ENCODE results near the gene PTPN9. TPM values are rescaled to one million over a fixed set of nuclear protein-coding genes. Genes with fewer than 3 reads are reported as not detected.

PTPN9 gene
- total RNA-seq, 4 donors from 2014 or later, result 4.8 to 7.0 (median 6.2) TPM

GRCh38 chr15:75436881-75437280 lies 142.2 kb downstream of the PTPN9 start:
- no peak for DNase-seq

GRCh38 chr15:75431682-75432081 lies 147.4 kb downstream of the PTPN9 start:
- DNase-seq, result no peak
- peaks cover 0 to 24% of the 10 kb centered on the region in 2 donors for H3K36me3 ChIP-seq

More at GRCh38 chr15:75436881-75437280, 142.2 kb downstream of the PTPN9 start:
- no peak overlapping the region for H3K4me3 ChIP-seq
- H3K4me1 ChIP-seq, result peaks cover 4 to 11% of the 10 kb centered on the region in 2 donors
- intact Hi-C loops (cut with DNase I; ENCODE audit: low total_unique reads) (no loop called here), in situ Hi-C loops (cut with MboI; ENCODE audit: low sequenced_read_pairs in 4 of 4) (no loop called here)
- H3K36me3 ChIP-seq, result no peaks in the 10 kb centered on the region
- H3K27me3 ChIP-seq, result no peaks in the 10 kb centered on the region
- no peak for ATAC-seq
- TF ChIP-seq POLR2A (IDR thresholded peaks at IDR 0.05) (no peak), CTCF (IDR thresholded peaks at IDR 0.05 in 4 of 5, conservative IDR thresholded peaks at IDR 0.05 in 1 of 5) (no peak)
- no peaks in the 10 kb centered on the region for H3K9me3 ChIP-seq
- no peak overlapping the region for H3K27ac ChIP-seq

GRCh38 chr15:75431270-75431669 lies 147.8 kb downstream of the PTPN9 start:
- DNase-seq (no peak), ATAC-seq (no peak)
- in situ Hi-C loops (cut with MboI; ENCODE audit: low sequenced_read_pairs in 4 of 4), result no loop called here
- no peaks in the 10 kb centered on the region for H3K27me3 ChIP-seq
- no peaks in the 10 kb centered on the region for H3K9me3 ChIP-seq
- intact Hi-C loops (cut with DNase I; ENCODE audit: low total_unique reads), result no loop called here
- peaks cover 0 to 5% of the 10 kb centered on the region in 2 donors for H3K4me1 ChIP-seq
- H3K27ac ChIP-seq, result no peak overlapping the region
- peaks cover 0 to 28% of the 10 kb centered on the region in 2 donors for H3K36me3 ChIP-seq
- no peak overlapping the region for H3K4me3 ChIP-seq
- TF ChIP-seq POLR2A (IDR thresholded peaks at IDR 0.05) (no peak), CTCF (IDR thresholded peaks at IDR 0.05 in 4 of 5, conservative IDR thresholded peaks at IDR 0.05 in 1 of 5) (no peak)

More at GRCh38 chr15:75431682-75432081, 147.4 kb downstream of the PTPN9 start:
- in situ Hi-C loops (cut with MboI; ENCODE audit: low sequenced_read_pairs in 4 of 4), result no loop called here
- H3K4me1 ChIP-seq, result peaks cover 4 to 9% of the 10 kb centered on the region in 2 donors
- no peaks in the 10 kb centered on the region for H3K27me3 ChIP-seq
- no peak overlapping the region for H3K27ac ChIP-seq
- H3K4me3 ChIP-seq, result no peak overlapping the region
- TF ChIP-seq POLR2A (IDR thresholded peaks at IDR 0.05) (no peak), CTCF (IDR thresholded peaks at IDR 0.05 in 4 of 5, conservative IDR thresholded peaks at IDR 0.05 in 1 of 5) (no peak)
- no peaks in the 10 kb centered on the region for H3K9me3 ChIP-seq
- ATAC-seq, result no peak
- intact Hi-C loops (cut with DNase I; ENCODE audit: low total_unique reads), result no loop called here

GRCh38 chr15:75430259-75430658 lies 148.9 kb downstream of the PTPN9 start:
- H3K9me3 ChIP-seq, result no peaks in the 10 kb centered on the region
- no peak overlapping the region for H3K27ac ChIP-seq
- intact Hi-C loops (cut with DNase I; ENCODE audit: low total_unique reads), result no loop called here
- H3K36me3 ChIP-seq, result peaks cover 0 to 30% of the 10 kb centered on the region in 2 donors
- in situ Hi-C loops (cut with MboI; ENCODE audit: low sequenced_read_pairs in 4 of 4), result no loop called here
- DNase-seq, result no peak
- H3K27me3 ChIP-seq, result no peaks in the 10 kb centered on the region
- ATAC-seq, result no peak
- TF ChIP-seq CTCF (IDR thresholded peaks at IDR 0.05 in 4 of 5, conservative IDR thresholded peaks at IDR 0.05 in 1 of 5), result no peak
- TF ChIP-seq POLR2A (IDR thresholded peaks at IDR 0.05), result no peak
- no peak overlapping the region for H3K4me3 ChIP-seq
- H3K4me1 ChIP-seq, result peaks cover 0 to 5% of the 10 kb centered on the region in 2 donors

- no peaks in the 10 kb centered on the region for H3K27me3 ChIP-seq
- intact Hi-C loops (cut with DNase I; ENCODE audit: low total_unique reads), result no loop called here
- TF ChIP-seq CTCF (IDR thresholded peaks at IDR 0.05 in 4 of 5, conservative IDR thresholded peaks at IDR 0.05 in 1 of 5) (no peak), POLR2A (IDR thresholded peaks at IDR 0.05) (no peak)
- peaks cover 0 to 30% of the 10 kb centered on the region in 2 donors for H3K36me3 ChIP-seq
- H3K4me3 ChIP-seq, result no peak overlapping the region
- H3K27ac ChIP-seq, result no peak overlapping the region
- ATAC-seq, result no peak
- H3K4me1 ChIP-seq, result peaks cover 0 to 5% of the 10 kb centered on the region in 2 donors
- H3K9me3 ChIP-seq, result no peaks in the 10 kb centered on the region
- in situ Hi-C loops (cut with MboI; ENCODE audit: low sequenced_read_pairs in 4 of 4), result no loop called here
- DNase-seq, result no peak
These were observed 151.0 kb downstream of the PTPN9 start for GRCh38 chr15:75428152-75428551.

All from gastrocnemius medialis (tissue), 4 donors.